Breast epithelium (tissue), 4 donors: ENCODE data around the gene ZFP36L1. TPM values are rescaled to one million over a fixed set of nuclear protein-coding genes. Genes with fewer than 3 reads are reported as not detected.

Experiments
- DNase-seq, 2 donors: peaks; one replicate each; pipeline ENCODE4 v3.0.0-alpha.2; 2019; ENCODE audit warnings: low spot score in 2 of 2
- H3K27ac ChIP-seq, 2 donors: fragments of 200-600 bp; sonication (generic) in 1 of 2; one replicate each; pipeline ENCODE4 v1.5.1; 2016 to 2019; ENCODE audit warnings: mild to moderate bottlenecking in 1 of 2
- H3K27me3 ChIP-seq, 2 donors: fragments of 200-600 bp; sonication (generic) in 1 of 2; one replicate each; pipeline versions ENCODE4 v1.5.1 to v1.6.0; 2017 to 2019; ENCODE audit warnings: control low read depth in 1 of 2, mild to moderate bottlenecking in 1 of 2
- H3K36me3 ChIP-seq: fragments of 200-600 bp; one replicate; pipeline ENCODE4 v1.5.1; 2019
- H3K4me1 ChIP-seq, 2 donors: fragments of 200-600 bp; sonication (generic); one replicate each; pipeline ENCODE4 v1.5.1; 2016 to 2019; ENCODE audit warnings: control low read depth in 1 of 2
- H3K4me3 ChIP-seq, 3 donors: fragments of 200-600 bp; sonication (generic); 1 replicate in 2 of 3; 2 replicates in 1 of 3; pipeline ENCODE4 v1.5.1; 2016 to 2019; ENCODE audit warnings: mild to moderate bottlenecking in 3 of 3, moderate library complexity in 2 of 3
- H3K9me3 ChIP-seq, 2 donors: fragments of 200-600 bp; sonication (generic) in 1 of 2; one replicate each; pipeline ENCODE4 v1.5.1; 2016 to 2019; ENCODE audit warnings: control low read depth in 1 of 2
- POLR2A ChIP-seq: fragments of 450-650 bp; IDR thresholded peaks from one replicate; pipeline ENCODE4 v1.6.1; 2016; ENCODE audit warnings: antibody characterized with exemption, mild to moderate bottlenecking, moderate library complexity
- POLR2AphosphoS5 ChIP-seq, 3 donors: sonication (generic); formaldehyde crosslinking; IDR thresholded peaks; one replicate each; pipeline ENCODE4 v1.6.1; 2017; ENCODE audit warnings: antibody characterized with exemption in 3 of 3
- intact Hi-C: fragments of 100-400 bp; cut with DNase I; formaldehyde crosslinking; loops from one replicate; pipeline ENCODE4 v1.15.1; 2023; ENCODE audit warnings: low total_unique reads
- total RNA-seq, 3 donors: library from RNA; depleted of rRNA; stranded (reverse); fragments of >200 nt; gene quantifications; one replicate each; pipeline ENCODE4 v1.1.0, GENCODE V29; 2016
- TF ChIP-seq, protein P1 (sequence below), 3 donors: fragments of 450-650 bp; IDR thresholded peaks; one replicate each; pipeline ENCODE4 v1.5.1; 2016 to 2017; ENCODE audit warnings: antibody characterized with exemption in 3 of 3, mild to moderate bottlenecking in 3 of 3, moderate library complexity in 3 of 3

ZFP36L1 gene
- total RNA-seq, 3 donors from 2014 or later: 198 to 737 (median 492) TPM

DNA sequence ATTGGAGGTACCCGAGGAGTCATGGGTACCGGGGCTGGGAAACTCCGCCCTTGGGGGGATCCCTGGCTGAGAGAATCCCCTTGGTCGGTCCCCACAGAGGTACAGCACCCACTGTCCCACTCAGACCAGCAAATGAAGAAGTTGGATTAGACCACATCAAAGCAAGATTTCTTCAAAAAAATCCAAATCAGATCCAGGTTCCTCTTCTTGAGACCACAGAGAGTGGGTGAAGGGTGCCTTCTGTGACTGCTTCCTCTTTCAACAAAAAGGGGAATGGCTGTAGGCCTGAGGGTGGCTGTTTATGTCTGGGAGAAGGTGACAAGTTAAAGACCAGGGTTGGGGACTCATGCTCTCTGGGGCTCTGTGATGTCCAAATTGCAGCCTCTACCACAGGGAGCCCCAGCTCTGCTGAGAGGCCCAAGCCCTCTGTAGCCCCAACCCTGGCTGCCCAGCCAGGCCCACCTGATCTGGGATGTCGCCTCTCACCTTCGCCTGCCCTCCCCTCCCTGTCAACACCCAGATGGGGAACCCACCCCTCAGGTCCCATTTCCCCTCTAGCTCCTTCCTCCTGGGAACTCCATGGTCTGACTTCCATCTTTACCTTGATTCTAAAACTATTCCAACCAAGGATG lies 50.9 kb downstream of the ZFP36L1 start:
- no peak overlapping the region for H3K27ac ChIP-seq
- DNase-seq: no peak

GRCh38 chr14:68741477-68741791 lies 51.4 kb downstream of the ZFP36L1 start:
- no peaks in the 10 kb centered on the region for H3K36me3 ChIP-seq
- no peak overlapping the region for H3K27ac ChIP-seq
- no peaks in the 10 kb centered on the region for H3K27me3 ChIP-seq
- intact Hi-C loops: no loop called here
- TF ChIP-seq, protein P1, sequence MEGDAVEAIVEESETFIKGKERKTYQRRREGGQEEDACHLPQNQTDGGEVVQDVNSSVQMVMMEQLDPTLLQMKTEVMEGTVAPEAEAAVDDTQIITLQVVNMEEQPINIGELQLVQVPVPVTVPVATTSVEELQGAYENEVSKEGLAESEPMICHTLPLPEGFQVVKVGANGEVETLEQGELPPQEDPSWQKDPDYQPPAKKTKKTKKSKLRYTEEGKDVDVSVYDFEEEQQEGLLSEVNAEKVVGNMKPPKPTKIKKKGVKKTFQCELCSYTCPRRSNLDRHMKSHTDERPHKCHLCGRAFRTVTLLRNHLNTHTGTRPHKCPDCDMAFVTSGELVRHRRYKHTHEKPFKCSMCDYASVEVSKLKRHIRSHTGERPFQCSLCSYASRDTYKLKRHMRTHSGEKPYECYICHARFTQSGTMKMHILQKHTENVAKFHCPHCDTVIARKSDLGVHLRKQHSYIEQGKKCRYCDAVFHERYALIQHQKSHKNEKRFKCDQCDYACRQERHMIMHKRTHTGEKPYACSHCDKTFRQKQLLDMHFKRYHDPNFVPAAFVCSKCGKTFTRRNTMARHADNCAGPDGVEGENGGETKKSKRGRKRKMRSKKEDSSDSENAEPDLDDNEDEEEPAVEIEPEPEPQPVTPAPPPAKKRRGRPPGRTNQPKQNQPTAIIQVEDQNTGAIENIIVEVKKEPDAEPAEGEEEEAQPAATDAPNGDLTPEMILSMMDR (IDR thresholded peaks at IDR 0.05): no peak
- no peak for TF ChIP-seq POLR2A
- TF ChIP-seq POLR2AphosphoS5 (IDR thresholded peaks at IDR 0.05): no peak
- no peaks in the 10 kb centered on the region for H3K9me3 ChIP-seq
- no peak for DNase-seq
- no peak overlapping the region for H3K4me3 ChIP-seq
- no peaks in the 10 kb centered on the region for H3K4me1 ChIP-seq

More for the DNA sequence above, 50.9 kb downstream of the ZFP36L1 start:
- no peaks in the 10 kb centered on the region for H3K4me1 ChIP-seq
- H3K36me3 ChIP-seq: no peaks in the 10 kb centered on the region
- H3K9me3 ChIP-seq: no peaks in the 10 kb centered on the region
- H3K27me3 ChIP-seq: no peaks in the 10 kb centered on the region
- TF ChIP-seq, protein P1 (IDR thresholded peaks at IDR 0.05): no peak
- TF ChIP-seq POLR2AphosphoS5 (IDR thresholded peaks at IDR 0.05) (no peak), POLR2A (no peak)
- H3K4me3 ChIP-seq: no peak overlapping the region
- intact Hi-C loops: no loop called here

DNA sequence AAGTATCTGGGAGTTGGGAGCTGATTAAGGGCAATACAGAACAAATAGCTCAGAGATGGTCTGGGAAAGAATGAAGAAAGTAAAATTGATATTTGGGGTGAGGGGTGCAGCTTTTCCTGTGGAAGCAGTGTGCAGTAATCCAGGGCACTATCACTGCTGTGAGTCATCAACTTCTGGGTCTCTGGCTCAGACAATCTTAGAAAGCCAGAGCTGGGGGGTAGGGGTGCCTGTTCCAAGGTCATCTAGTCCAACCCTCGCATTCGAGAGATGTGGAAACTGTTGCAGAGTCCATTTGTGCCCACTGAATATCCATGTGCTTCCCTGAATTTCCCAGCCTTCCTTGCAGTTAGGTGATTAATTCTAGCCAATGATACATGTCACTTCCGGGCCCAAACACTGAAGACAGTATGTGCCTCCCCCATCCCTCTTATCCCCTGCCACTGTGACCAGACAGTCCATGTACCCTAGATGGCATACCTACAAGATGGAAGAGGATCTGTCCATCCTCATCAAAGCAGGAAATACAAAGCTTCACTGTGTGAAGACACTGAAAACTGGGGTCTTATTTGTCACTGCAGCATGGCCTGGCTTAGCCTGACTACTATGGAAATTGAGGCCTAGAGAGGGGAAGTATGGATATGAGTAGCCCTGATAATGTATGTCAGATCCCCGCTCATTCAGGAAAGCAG lies 51.9 kb downstream of the ZFP36L1 start:
- no peaks in the 10 kb centered on the region for H3K27me3 ChIP-seq
- H3K4me1 ChIP-seq: no peaks in the 10 kb centered on the region
- DNase-seq: no peak
- no peaks in the 10 kb centered on the region for H3K9me3 ChIP-seq
- no peak overlapping the region for H3K27ac ChIP-seq
- no peak overlapping the region for H3K4me3 ChIP-seq
- no peak for TF ChIP-seq POLR2AphosphoS5 (IDR thresholded peaks at IDR 0.05)
- no peak for TF ChIP-seq POLR2A
- TF ChIP-seq, protein P1 (IDR thresholded peaks at IDR 0.05): no peak
- no peaks in the 10 kb centered on the region for H3K36me3 ChIP-seq
- intact Hi-C loops: no loop called here

GRCh38 chr14:68739701-68740100 lies 53.2 kb downstream of the ZFP36L1 start:
- no peak for DNase-seq
- intact Hi-C loops: no loop called here
- H3K4me3 ChIP-seq: no peak overlapping the region
- TF ChIP-seq POLR2AphosphoS5 (IDR thresholded peaks at IDR 0.05) (no peak), POLR2A (no peak)
- TF ChIP-seq, protein P1 (IDR thresholded peaks at IDR 0.05): no peak
- no peaks in the 10 kb centered on the region for H3K36me3 ChIP-seq
- no peak overlapping the region for H3K27ac ChIP-seq
- H3K4me1 ChIP-seq: no peaks in the 10 kb centered on the region
- no peaks in the 10 kb centered on the region for H3K9me3 ChIP-seq
- no peaks in the 10 kb centered on the region for H3K27me3 ChIP-seq

GRCh38 chr14:68738559-68738958 lies 54.3 kb downstream of the ZFP36L1 start:
- no peak for DNase-seq
- Histone ChIP-seq H3K4me3 (no peak overlapping the region), H3K4me1 (no peaks in the 10 kb centered on the region), H3K27me3 (no peaks in the 10 kb centered on the region), H3K36me3 (no peaks in the 10 kb centered on the region), H3K9me3 (no peaks in the 10 kb centered on the region), H3K27ac (no peak overlapping the region)
- TF ChIP-seq POLR2A (no peak), POLR2AphosphoS5 (IDR thresholded peaks at IDR 0.05) (no peak)
- TF ChIP-seq, protein P1 (IDR thresholded peaks at IDR 0.05): no peak
- intact Hi-C loops: no loop called here
